Vagina (tissue), 2 donors: ENCODE data around the gene UNC80. TPM values are rescaled to one million over a fixed set of nuclear protein-coding genes. Genes with fewer than 3 reads are reported as not detected.

Experiments used
- DNase-seq, 2 donors: peaks; one replicate each; pipeline ENCODE4 v3.0.0-alpha.2; 2017; ENCODE audit errors: extremely low spot score in 2 of 2
- H3K27ac ChIP-seq: fragments of 200-600 bp; sonication (generic); one replicate; pipeline ENCODE4 v1.5.1; 2019
- H3K27me3 ChIP-seq: fragments of 200-600 bp; sonication (generic); one replicate; pipeline ENCODE4 v1.5.1; 2019
- H3K36me3 ChIP-seq, 2 donors: fragments of 200-600 bp; sonication (generic); one replicate each; pipeline ENCODE4 v1.5.1; 2017 to 2019
- H3K4me1 ChIP-seq: fragments of 200-600 bp; sonication (generic); one replicate; pipeline ENCODE4 v1.5.1; 2019
- H3K4me3 ChIP-seq, 2 donors: fragments of 200-600 bp; sonication (generic); 1 replicate in 1 of 2; 2 replicates in 1 of 2; pipeline ENCODE4 v1.5.1; 2016 to 2019
- H3K9me3 ChIP-seq: fragments of 200-600 bp; sonication (generic); one replicate; pipeline ENCODE4 v1.5.1; 2019
- CTCF ChIP-seq, 3 experiments: fragments of 450-650 bp in 2 of 3; fragments of 200-600 bp in 1 of 3; sonication (generic) in 1 of 3; IDR thresholded peaks; one replicate each; pipeline ENCODE4 v1.5.1; 2017 to 2019; ENCODE audit warnings: antibody characterized with exemption in 3 of 3, mild to moderate bottlenecking in 2 of 3, moderate library complexity in 2 of 3
- POLR2A ChIP-seq, 2 donors: fragments of 450-650 bp; IDR thresholded peaks; one replicate each; pipeline ENCODE4 v1.6.1; 2017; ENCODE audit warnings: antibody characterized with exemption in 2 of 2, mild to moderate bottlenecking in 2 of 2, moderate library complexity in 2 of 2
- POLR2AphosphoS5 ChIP-seq, 2 donors: sonication (generic); formaldehyde crosslinking; IDR thresholded peaks; one replicate each; pipeline ENCODE4 v1.9.0; 2017; ENCODE audit warnings: antibody characterized with exemption in 2 of 2, mild to moderate bottlenecking in 2 of 2, low read depth in 1 of 2; ENCODE audit not compliant: insufficient read depth in 1 of 2
- intact Hi-C: fragments of 100-400 bp; cut with DNase I; formaldehyde crosslinking; loops from one replicate; pipeline ENCODE4 v1.15.1; 2023
- total RNA-seq: library from RNA; depleted of rRNA; stranded (reverse); fragments of >200 nt; gene quantifications from one replicate; pipeline ENCODE4 v1.2.3, GENCODE V29; 2016

UNC80 gene
- total RNA-seq, 1 donor from 2014 or later, result 0.25 TPM

DNA sequence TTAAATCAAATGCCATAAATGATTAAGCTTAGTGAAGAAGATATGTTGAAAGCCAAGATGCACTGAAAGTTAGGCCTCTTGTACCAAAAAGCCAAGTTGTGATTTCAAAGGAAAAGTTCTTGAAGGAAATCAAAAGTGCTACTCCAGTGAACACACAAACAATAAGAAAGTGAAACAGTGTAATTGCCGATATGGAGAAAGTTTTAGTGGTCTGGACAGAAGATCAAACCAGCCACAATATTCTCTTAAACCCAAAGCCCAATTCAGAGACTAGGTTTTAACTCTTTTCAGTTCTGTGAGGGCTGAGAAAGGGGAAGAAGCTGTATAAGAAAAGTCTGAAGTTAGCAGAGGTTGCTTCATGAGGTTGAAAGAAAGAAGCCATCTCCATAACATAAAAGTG lies 129.0 kb downstream of the UNC80 start:
- intact Hi-C loops, result no loop called here
- Histone ChIP-seq H3K9me3 (no peaks in the 10 kb centered on the region), H3K4me3 (no peak overlapping the region), H3K36me3 (no peaks in the 10 kb centered on the region), H3K4me1 (no peaks in the 10 kb centered on the region), H3K27me3 (no peaks in the 10 kb centered on the region), H3K27ac (no peak overlapping the region)
- TF ChIP-seq CTCF (IDR thresholded peaks at IDR 0.05), result no peak
- TF ChIP-seq POLR2A (IDR thresholded peaks at IDR 0.05), result no peak
- no peak for TF ChIP-seq POLR2AphosphoS5 (IDR thresholded peaks at IDR 0.05; ENCODE audit: insufficient read depth in 1 of 2, low read depth in 1 of 2)
- no peak for DNase-seq

- no peaks in the 10 kb centered on the region for H3K27me3 ChIP-seq
- H3K9me3 ChIP-seq, result no peaks in the 10 kb centered on the region
- no peak overlapping the region for H3K4me3 ChIP-seq
- DNase-seq, result no peak
- H3K36me3 ChIP-seq, result no peaks in the 10 kb centered on the region
- H3K4me1 ChIP-seq, result no peaks in the 10 kb centered on the region
- intact Hi-C loops, result no loop called here
- H3K27ac ChIP-seq, result no peak overlapping the region
- TF ChIP-seq POLR2AphosphoS5 (IDR thresholded peaks at IDR 0.05; ENCODE audit: insufficient read depth in 1 of 2, low read depth in 1 of 2), result no peak
- TF ChIP-seq CTCF (IDR thresholded peaks at IDR 0.05), result no peak
- TF ChIP-seq POLR2A (IDR thresholded peaks at IDR 0.05), result no peak
These were observed 129.5 kb downstream of the UNC80 start for GRCh38 chr2:209901172-209901571.

GRCh38 chr2:209905691-209906090 lies 134.1 kb downstream of the UNC80 start:
- H3K9me3 ChIP-seq, result no peaks in the 10 kb centered on the region
- TF ChIP-seq CTCF (IDR thresholded peaks at IDR 0.05) (no peak), POLR2AphosphoS5 (IDR thresholded peaks at IDR 0.05; ENCODE audit: insufficient read depth in 1 of 2, low read depth in 1 of 2) (no peak), POLR2A (IDR thresholded peaks at IDR 0.05) (no peak)
- H3K36me3 ChIP-seq, result no peaks in the 10 kb centered on the region
- intact Hi-C loops, result no loop called here
- DNase-seq, result no peak
- no peak overlapping the region for H3K4me3 ChIP-seq
- no peak overlapping the region for H3K27ac ChIP-seq
- H3K4me1 ChIP-seq, result no peaks in the 10 kb centered on the region
- no peaks in the 10 kb centered on the region for H3K27me3 ChIP-seq

GRCh38 chr2:209907746-209908145 lies 136.1 kb downstream of the UNC80 start:
- Histone ChIP-seq H3K4me3 (no peak overlapping the region), H3K27me3 (no peaks in the 10 kb centered on the region), H3K9me3 (no peaks in the 10 kb centered on the region), H3K36me3 (no peaks in the 10 kb centered on the region), H3K4me1 (no peaks in the 10 kb centered on the region), H3K27ac (no peak overlapping the region)
- no peak for DNase-seq
- TF ChIP-seq CTCF (IDR thresholded peaks at IDR 0.05) (no peak), POLR2AphosphoS5 (IDR thresholded peaks at IDR 0.05; ENCODE audit: insufficient read depth in 1 of 2, low read depth in 1 of 2) (no peak)
- intact Hi-C loops, result no loop called here

GRCh38 chr2:209908511-209908910 lies 136.9 kb downstream of the UNC80 start:
- intact Hi-C loops, result no loop called here
- Histone ChIP-seq H3K36me3 (no peaks in the 10 kb centered on the region), H3K4me1 (no peaks in the 10 kb centered on the region), H3K27me3 (no peaks in the 10 kb centered on the region), H3K9me3 (no peaks in the 10 kb centered on the region), H3K27ac (no peak overlapping the region), H3K4me3 (no peak overlapping the region)
- no peak for DNase-seq
- TF ChIP-seq POLR2AphosphoS5 (IDR thresholded peaks at IDR 0.05; ENCODE audit: insufficient read depth in 1 of 2, low read depth in 1 of 2), result no peak
- no peak for TF ChIP-seq POLR2A (IDR thresholded peaks at IDR 0.05)
- TF ChIP-seq CTCF (IDR thresholded peaks at IDR 0.05), result no peak
